ENCODE data around the gene ZNF648. TPM values are rescaled to one million over a fixed set of nuclear protein-coding genes. Genes with fewer than 3 reads are reported as not detected.
A peak's percentile ranks its signal among the peaks of the same experiment; 100 is the strongest.

ZNF648 gene
- total RNA-seq, 1 donor from 2014 or later, result not detected

GRCh38 chr1:182054698-182055326, 6.7 kb downstream of the ZNF648 start:
- Mint-ChIP-seq H3K9me3 (ENCODE audit: unreplicated experiment) (no peaks in the 10 kb centered on the region), H3K36me3 (ENCODE audit: unreplicated experiment) (no peaks in the 10 kb centered on the region), H3K27ac (ENCODE audit: unreplicated experiment) (no peak overlapping the region), H3K4me1 (ENCODE audit: unreplicated experiment) (no peaks in the 10 kb centered on the region), H3K27me3 (ENCODE audit: unreplicated experiment) (no peaks in the 10 kb centered on the region), H3K4me3 (ENCODE audit: unreplicated experiment) (no peak overlapping the region)
- no peak for DNase-seq (ENCODE audit: extremely low spot score, unreplicated experiment)
- TF ChIP-seq CTCF (IDR thresholded peaks at IDR 0.05), result peak; percentile 49

GRCh38 chr1:182052355-182052754, 9.2 kb downstream of the ZNF648 start:
- TF ChIP-seq CTCF (IDR thresholded peaks at IDR 0.05), result no peak
- DNase-seq (ENCODE audit: extremely low spot score, unreplicated experiment), result no peak
- no peak overlapping the region for H3K4me3 Mint-ChIP-seq (ENCODE audit: unreplicated experiment)
- H3K9me3 Mint-ChIP-seq (ENCODE audit: unreplicated experiment), result no peaks in the 10 kb centered on the region
- no peaks in the 10 kb centered on the region for H3K36me3 Mint-ChIP-seq (ENCODE audit: unreplicated experiment)
- no peaks in the 10 kb centered on the region for H3K4me1 Mint-ChIP-seq (ENCODE audit: unreplicated experiment)
- no peak overlapping the region for H3K27ac Mint-ChIP-seq (ENCODE audit: unreplicated experiment)
- no peaks in the 10 kb centered on the region for H3K27me3 Mint-ChIP-seq (ENCODE audit: unreplicated experiment)

GRCh38 chr1:182051938-182052337, 9.6 kb downstream of the ZNF648 start:
- no peak for TF ChIP-seq CTCF (IDR thresholded peaks at IDR 0.05)
- no peaks in the 10 kb centered on the region for H3K27me3 Mint-ChIP-seq (ENCODE audit: unreplicated experiment)
- no peak overlapping the region for H3K27ac Mint-ChIP-seq (ENCODE audit: unreplicated experiment)
- no peak for DNase-seq (ENCODE audit: extremely low spot score, unreplicated experiment)
- H3K36me3 Mint-ChIP-seq (ENCODE audit: unreplicated experiment), result no peaks in the 10 kb centered on the region
- H3K9me3 Mint-ChIP-seq (ENCODE audit: unreplicated experiment), result no peaks in the 10 kb centered on the region
- no peaks in the 10 kb centered on the region for H3K4me1 Mint-ChIP-seq (ENCODE audit: unreplicated experiment)
- H3K4me3 Mint-ChIP-seq (ENCODE audit: unreplicated experiment), result no peak overlapping the region

GRCh38 chr1:182050481-182051448, 10.7 kb downstream of the ZNF648 start:
- Mint-ChIP-seq H3K27ac (ENCODE audit: unreplicated experiment) (no peak overlapping the region), H3K36me3 (ENCODE audit: unreplicated experiment) (no peaks in the 10 kb centered on the region), H3K4me3 (ENCODE audit: unreplicated experiment) (no peak overlapping the region), H3K9me3 (ENCODE audit: unreplicated experiment) (peaks cover 3% of the 10 kb centered on the region), H3K27me3 (ENCODE audit: unreplicated experiment) (no peaks in the 10 kb centered on the region), H3K4me1 (ENCODE audit: unreplicated experiment) (no peaks in the 10 kb centered on the region)
- TF ChIP-seq CTCF (IDR thresholded peaks at IDR 0.05), result no peak
- DNase-seq (ENCODE audit: extremely low spot score, unreplicated experiment), result no peak

GRCh38 chr1:182048562-182048961, 12.9 kb downstream of the ZNF648 start:
- no peak for TF ChIP-seq CTCF (IDR thresholded peaks at IDR 0.05)
- H3K36me3 Mint-ChIP-seq (ENCODE audit: unreplicated experiment), result no peaks in the 10 kb centered on the region
- H3K9me3 Mint-ChIP-seq (ENCODE audit: unreplicated experiment), result peaks cover 9% of the 10 kb centered on the region
- no peak for DNase-seq (ENCODE audit: extremely low spot score, unreplicated experiment)
- no peaks in the 10 kb centered on the region for H3K27me3 Mint-ChIP-seq (ENCODE audit: unreplicated experiment)
- no peak overlapping the region for H3K4me3 Mint-ChIP-seq (ENCODE audit: unreplicated experiment)
- no peak overlapping the region for H3K27ac Mint-ChIP-seq (ENCODE audit: unreplicated experiment)
- H3K4me1 Mint-ChIP-seq (ENCODE audit: unreplicated experiment), result no peaks in the 10 kb centered on the region
